CD1c-positive myeloid dendritic cell (primary cell): ENCODE measurements around the gene TPO.

ENCODE experiments used
- DNase-seq: peaks from one replicate; pipeline ENCODE4 v3.0.0-alpha.2; 2016; ENCODE audit errors: extremely low spot score

Gene TPO

DNA sequence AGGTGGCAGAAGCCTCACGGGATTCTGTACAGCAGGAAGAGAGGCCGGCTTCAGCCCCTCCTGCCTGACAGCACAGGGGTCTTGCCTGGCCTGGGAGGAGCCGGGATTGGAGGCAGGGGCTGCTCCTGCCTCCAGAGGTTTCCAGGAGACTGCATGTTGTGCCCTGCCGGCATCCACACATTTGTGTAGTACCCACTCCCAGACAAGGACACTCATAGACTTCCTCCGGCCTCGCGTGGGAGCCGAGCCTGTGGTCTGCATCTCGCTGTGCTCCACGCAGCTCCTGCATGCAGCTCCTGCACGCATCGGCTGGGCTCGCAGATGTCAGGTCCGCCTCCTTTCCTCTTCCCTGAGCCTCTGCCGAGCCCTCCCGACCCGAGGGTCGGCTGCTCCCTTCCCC lies 34.7 kb downstream of the TPO start:
- DNase-seq: no peak

DNA sequence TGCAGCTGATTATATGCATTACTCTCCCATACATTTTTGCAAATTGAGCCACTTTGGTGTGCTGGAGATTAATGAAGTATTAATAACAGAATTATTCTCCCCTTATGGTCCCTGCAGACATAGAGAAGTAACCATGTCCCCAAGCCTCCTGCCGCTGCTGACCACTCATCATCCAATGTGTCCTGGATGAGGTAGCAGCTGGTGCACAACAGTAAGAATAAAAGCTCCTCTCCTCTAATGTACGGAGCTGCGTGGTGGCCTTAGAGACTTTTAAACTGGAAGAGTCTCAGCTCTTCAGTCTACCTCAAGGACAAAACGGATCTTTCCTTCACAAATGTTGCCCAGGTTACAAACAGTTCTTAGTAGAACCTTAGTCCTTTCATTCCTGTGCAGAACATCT lies 37.7 kb downstream of the TPO start:
- no peak for DNase-seq

DNA sequence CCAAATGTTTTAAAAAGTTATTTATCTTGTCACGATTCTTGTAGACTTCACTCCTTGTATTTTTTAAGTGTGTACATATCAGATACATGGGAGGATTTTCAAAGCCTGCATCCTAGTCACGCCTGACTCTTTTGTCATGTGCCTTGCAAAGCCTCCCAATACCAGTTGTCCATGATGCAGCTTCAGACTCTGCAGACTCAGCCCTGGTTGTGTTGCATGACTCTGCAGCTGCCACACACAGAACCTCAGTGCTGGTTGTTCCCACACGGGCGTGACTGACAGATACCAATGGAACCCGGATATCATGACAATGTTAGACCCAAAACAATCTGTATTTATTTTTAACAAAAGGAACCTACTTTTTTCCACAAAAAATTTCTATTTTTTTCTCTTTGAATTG lies 38.2 kb downstream of the TPO start:
- DNase-seq: no peak

DNA sequence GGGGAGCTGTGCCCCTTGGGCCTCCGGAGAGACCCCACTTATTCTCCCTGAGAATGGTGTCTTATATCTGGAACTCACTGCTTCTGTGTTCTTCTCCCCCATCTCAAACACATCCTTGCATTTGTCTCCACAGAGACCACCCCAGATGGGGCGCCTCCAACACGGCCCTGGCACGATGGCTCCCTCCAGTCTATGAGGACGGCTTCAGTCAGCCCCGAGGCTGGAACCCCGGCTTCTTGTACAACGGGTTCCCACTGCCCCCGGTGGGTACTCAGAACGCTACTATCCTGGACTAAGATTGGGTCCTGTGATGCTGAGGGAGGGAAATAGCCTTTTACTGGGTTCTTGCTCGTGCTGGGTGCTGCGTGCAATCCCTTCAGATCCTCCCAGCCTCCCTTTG lies 40.3 kb downstream of the TPO start:
- DNase-seq: no peak

DNA sequence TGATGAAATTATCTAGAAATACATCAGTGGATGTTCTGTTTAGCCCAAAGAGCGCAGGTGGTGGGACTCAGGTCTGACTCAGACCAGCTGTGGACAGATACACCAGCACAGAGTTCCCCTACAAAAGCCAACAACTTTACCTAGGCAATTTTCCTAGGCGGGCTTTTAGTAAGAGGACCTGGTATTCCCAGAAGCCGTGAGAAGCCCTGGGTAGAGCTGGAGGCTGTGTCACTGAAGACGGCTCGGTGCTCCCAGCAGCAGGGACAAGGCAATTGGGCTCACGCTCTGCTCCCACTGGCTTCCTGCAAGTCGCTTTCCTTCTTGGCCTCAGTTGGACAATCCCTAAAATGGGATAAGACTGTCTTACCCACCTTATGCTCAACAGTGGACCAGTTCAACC lies 41.1 kb downstream of the TPO start:
- DNase-seq: no peak

DNA sequence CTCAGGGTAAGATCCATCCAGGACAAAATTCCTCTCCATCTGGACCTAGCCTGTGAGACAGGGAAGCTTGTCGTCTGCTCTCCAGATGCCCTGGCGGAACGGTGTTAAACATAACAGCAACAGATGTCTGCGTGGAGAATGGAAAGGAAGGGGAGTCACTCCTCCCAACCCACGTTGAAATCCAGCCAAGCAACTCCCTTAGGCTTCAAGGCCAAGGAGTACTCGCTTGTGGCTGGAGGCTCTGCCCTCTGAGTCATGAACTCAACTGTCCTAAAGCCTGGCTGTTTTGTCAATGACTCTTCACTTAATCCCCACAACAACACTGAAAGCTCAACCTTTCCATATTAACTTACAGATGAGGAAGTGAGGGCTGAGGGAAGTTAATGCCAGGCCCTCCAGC lies 42.2 kb downstream of the TPO start:
- no peak for DNase-seq

DNA sequence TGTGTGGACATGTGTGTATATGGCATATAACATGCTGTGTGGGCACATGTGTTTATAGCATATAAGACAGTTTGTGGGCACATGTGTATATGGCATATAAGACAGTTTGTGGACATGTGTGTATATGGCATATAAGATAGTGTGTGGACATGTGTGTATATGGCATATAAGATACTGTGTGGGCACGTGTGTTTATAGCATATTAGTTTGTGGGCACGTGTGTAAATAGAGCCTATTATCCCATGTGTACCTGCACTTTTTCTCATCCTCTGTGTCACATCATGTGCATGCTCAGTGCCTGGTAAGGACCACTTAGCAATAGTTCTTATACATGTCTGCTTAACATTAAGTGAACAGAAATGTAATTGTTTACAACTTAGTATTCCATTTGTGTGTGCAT lies 45.2 kb downstream of the TPO start:
- DNase-seq: no peak

DNA sequence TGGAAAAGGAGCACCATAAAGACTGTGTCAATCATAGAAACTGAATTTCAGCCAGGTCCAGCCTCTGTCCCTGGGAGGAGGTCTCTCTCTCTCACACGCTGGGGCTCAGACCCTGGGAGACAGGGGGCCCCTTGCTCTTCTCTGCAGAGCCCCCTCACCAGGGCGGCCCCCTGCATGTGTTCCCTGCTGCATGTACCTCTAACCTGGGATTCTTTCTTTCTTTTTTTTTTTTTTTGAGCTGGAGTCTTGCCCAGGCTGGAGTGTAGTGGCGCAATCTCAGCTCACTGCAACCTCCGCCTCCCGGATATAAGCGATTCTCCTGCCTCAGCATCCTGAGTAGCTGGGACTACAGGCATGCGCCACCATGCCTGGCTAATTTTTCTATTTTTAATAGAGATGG lies 46.5 kb downstream of the TPO start:
- DNase-seq: no peak

DNA sequence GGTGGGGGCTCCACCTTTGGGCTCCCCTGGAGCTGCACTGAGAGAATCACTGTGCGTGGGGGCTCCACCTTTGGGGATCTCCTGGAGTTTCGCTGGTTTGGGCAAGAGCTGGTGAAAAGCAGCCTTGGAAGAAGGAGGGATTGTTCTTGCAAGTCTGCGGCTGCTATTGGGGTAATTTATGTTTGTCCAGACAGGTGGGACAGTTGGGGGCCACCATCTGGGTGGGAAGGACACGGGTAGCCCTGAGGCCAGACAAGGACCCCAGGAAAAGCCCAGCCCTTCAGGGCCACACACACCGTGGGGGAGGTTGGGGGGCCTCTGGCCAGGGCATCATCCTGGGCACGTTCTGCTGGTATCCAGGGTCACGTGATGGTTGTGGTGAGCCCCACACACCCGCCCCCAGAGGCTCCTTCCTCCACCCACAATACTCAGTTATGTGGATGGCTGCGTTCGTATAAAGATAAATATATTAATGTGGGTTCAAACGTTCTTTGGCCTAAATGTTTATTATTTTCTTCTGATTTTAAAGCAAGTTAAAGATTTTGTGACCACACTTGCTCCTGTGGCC lies 47.7 kb downstream of the TPO start:
- DNase-seq: no peak

DNA sequence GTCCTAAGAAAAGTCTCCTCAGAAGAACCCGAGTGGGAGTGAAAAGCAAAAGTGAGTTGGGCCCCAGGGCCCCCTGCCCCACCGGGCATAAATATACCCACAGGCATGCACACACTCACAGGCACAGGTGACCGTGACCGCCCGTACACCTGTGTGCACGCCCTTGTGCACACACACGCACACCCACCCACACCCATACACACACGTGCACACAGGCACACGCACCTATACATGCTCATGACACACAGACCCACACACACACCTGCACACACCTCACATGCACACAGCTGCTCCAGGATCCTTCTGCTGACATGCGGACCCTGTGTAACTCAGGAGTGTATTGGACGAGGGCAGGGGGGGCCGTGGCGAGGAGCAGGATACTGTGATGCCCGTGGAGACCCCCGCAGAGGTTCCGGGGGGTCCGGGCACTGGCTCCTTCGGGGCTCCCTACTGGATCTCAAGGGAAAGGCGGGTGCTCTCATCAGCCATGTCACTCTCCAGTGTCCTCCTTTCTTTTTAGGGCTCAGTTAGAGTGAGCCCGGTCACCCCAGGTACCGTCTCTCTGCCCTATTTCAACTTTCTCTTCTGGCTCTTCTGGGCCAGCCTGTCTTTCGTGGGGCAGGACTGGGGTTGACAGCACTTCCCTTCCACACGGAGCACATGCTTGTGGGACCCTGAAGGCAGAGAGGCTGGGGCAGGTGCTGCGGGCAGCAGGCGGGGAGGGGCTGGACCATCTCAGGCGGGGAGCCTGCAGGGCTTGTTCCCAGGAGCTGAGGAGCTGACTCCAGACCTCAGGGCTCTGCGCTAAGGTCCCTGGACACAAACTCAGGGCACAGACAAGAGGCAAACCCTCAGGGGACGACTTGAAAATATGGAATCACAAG lies 48.5 kb downstream of the TPO start:
- no peak for DNase-seq

DNA sequence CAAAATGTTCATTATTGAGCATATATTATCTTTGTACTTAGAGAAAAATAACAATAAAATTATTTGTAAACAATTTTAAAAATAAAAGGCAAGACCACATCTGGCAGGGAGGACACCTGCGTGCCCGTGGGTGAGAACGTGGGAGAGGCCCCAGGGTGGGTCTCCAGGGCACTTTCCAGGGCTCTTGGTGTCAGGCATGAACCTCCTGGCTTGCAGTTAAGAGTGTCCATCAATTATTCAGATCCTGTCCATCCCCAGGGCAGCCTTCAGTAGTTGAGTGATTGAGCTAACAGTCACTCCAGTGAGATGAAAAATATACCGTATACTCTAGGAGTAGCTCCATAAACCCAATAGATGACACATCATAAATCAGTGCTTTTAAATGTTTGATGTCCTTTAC lies 49.7 kb downstream of the TPO start:
- no peak for DNase-seq

DNA sequence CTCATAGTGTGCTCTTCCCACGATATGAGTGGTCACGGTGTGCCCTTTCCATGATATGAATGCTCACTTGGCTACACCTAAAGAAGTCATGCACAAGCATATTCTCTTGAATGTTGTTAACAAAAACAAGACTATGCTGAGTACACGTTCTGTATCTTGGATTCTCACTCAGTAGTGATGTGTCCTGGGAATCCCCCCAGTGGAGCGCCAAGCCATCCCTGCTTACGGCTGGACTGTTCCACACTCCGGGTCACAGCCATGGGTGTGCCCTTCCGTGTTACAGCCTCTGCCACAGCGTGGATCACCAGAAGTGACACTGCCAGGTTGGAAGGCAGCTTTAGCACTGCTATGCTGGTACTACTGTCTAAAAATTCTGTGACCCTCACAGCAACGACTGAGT lies 59.1 kb downstream of the TPO start:
- no peak for DNase-seq

DNA sequence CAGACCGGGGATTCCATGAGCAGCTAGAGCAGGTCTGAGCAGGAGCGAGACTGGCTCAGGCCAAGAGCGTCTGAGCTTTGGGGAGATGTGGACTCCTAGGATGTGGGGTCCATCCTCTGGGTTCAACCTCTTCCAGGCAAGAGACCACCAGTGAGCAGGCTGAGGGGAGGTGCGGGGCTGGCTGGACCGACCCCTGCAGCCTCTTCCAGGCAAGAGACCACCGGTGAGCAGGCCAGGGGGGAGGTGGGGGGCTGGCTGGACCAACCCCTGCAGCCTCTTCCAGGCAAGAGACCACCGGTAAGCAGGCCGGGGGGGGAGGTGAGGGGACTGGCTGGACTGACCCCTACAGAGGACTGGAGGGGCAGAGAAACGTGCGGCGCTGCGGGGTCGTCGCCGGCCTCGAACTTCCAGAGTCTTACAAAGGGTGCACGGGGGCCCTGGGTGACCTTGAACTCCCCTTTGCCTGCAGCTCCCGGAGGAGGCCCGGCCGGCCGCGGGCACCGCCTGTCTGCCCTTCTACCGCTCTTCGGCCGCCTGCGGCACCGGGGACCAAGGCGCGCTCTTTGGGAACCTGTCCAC lies 63.4 kb downstream of the TPO start:
- no peak for DNase-seq

DNA sequence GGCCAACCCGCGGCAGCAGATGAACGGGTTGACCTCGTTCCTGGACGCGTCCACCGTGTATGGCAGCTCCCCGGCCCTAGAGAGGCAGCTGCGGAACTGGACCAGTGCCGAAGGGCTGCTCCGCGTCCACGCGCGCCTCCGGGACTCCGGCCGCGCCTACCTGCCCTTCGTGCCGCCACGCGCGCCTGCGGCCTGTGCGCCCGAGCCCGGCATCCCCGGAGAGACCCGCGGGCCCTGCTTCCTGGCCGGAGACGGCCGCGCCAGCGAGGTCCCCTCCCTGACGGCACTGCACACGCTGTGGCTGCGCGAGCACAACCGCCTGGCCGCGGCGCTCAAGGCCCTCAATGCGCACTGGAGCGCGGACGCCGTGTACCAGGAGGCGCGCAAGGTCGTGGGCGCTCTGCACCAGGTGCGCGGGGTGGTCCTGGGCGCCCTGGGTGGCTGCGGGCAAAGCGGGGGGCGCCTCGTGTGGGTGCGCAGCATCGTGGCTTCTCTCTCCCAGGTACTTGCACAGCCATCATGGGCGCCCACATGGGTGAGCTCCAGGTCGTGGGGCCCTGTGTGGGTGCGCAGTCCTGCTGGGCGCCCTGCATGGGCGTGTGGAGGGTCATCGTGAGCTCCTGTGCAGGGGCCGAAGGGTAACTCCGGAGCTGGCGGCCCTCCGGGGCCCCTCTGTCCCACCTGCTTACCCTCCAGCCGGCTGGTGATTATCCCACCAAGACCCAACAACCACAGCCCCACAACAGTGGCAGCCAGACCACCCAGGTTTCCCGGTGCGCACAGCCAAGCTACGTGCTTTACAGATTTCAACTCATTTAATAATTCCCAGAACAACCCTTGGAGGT lies 64.2 kb downstream of the TPO start:
- DNase-seq: no peak

DNA sequence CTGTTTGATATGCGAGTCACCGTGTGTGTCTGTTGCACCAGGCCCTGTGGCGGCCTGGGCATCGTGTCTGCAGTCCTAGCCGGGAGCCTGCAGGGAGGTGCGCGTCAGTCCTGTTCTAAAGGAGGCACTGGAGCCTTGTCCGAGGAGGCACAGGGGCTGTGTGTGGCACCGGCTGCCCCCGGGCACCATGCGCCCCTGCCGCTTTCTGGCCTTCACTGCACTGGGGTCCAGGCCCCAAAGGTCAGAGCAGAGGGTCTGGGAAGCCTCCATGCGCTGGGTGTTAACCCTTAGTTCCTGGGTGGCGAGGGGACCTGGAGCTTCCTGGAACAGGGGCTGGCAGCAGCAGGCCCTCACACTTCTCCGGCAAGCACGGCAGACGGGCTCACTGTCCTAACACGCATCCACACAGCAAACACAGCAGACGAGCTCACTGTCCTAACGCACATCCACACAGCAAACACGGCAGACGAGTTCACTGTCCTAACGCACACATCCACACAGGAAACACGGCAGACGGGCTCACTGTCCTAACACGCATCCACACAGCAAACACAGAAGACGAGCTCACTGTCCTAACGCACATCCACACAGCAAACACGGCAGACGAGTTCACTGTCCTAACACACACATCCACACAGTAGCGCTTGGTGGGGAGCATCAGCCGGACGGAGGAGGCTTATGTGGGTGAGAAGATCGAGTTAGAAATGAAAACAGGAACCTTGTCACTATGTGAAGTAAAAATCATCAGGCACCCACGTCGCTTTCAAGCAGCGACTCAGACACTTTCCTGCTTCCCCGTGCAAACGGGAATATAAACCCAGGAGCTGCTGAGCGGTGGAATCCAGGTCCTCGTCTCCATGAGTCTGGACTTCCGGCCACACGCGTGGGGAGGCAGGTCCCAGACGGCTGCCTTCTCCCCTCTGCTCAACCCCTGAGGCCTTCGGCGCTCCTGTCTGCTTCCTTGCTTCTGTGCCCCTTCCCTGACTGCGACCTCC lies 65.3 kb downstream of the TPO start:
- no peak for DNase-seq

DNA sequence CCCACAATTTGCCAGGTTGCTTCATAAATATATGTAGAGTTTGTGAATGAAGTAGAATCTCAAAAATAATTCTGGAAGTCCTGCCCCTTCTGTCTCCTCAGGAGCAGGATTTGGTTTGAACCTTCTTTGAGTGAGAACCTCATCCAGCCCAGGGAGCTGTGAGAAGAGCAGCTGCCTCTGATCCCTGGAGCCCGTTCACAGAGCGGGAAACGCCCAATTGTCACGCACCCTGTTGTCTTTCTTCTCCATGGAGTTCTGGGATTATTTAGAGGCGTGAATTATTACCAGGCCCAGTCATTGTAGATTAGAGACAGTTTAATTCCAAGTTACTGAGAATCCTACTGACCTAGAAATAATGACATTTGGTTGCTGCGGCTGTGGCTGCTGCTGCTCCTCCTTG lies 66.1 kb downstream of the TPO start:
- no peak for DNase-seq

DNA sequence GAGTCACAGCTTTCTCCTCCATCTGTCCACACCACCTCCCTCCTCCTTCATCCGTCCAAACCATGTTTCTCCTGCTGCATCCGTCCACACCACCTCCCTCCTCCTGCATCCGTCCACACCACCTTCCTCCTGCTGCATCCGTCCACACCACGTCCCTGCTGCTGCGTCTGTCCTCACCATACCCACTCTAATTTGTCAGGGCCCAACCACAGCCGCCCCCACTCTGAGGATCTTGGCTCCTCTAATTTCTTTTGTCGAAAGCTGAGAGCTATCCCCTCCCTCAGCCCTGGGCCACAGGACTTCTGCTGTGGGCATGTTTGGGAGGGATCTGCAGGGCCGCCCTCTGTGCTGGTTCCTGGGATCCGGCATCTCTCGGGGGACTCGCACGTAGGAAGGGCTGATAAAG lies 67.4 kb downstream of the TPO start:
- no peak for DNase-seq

DNA sequence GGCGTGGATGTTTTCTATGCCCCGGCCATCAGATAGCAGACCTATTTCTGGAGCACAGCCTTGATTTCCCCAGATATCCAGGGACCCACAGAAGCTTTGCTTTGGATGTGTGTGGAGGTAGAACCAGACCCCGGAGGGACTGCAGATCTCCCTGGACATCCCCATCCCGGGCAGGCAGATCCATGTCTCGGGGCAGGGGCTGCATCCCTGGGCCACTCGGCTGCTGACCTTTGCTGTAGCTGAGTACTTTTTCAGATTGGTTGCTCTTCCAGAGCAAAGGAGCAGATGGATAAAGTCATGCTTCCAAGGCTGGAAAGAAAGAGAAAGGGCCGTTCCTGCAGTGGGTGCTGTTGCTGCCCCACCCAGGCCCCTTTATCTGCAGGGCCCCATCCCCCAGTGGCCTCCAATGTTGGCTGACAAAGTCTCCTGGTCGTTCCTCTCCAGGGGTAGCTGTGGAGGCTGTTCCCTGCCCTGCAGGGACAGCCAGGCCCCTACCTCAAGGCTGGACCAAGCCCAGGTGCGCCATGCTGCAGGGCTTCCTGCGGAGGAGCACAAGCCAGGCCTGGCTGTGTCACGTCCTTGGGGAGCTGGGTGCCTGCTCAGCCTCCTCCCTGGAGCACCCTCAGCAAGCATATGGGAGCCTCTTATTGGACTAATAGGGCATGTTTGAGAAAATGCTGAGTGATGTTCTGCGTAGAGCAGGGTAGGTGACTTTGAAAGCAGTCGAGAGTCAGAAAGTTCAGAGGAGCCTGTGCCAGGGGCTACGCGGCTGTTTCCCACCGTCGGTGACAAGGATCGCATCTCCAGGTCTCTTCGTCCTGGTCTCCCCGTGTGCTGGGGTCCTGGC lies 68.4 kb downstream of the TPO start:
- DNase-seq: no peak

DNA sequence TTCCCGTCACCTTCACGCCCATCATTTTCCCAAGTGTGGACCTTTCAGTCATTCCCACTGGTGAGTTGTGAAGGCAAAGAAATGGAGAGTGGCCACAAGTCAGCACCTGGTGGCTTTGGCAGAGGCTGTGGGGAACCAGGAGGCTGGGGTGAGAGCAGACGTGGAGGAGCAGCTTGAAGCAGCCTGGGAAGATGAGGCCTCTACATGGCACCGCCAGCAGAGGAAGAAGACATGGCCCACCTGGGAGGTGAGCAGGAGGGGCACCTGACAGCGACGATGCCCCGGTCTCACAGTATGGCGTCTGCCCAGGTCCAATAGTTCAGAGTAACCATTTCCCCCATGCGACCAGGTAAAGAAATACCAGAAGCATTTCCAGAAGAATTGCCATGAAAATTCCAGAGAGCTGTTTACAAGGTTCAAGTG lies 69.0 kb downstream of the TPO start:
- no peak for DNase-seq

DNA sequence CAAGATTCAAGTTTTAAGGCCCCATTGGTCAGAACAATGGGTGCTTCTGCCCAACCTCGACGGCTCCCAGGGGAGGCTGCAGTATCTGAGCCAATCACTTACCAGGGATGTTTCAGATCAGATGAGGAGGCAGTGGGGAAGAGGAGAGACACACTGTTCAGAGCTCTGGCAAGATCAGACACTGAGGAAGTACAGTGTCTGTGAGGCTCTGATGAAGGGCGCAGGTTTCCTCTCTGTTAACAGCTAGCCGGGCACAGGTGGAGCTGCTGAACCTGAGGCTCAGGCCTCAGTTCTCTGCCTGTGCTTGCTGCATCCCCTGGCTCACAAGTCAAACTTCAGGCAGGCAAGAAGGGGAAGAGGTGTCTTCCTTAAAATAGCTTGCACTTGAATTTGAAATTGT lies 69.7 kb downstream of the TPO start:
- no peak for DNase-seq
